Gastroesophageal sphincter (tissue), 3 donors: ENCODE measurements around the gene SGPP1.

Source experiments
- CTCF ChIP-seq, 4 experiments: fragments of 200-600 bp in 2 of 4; fragments of 450-650 bp in 2 of 4; sonication (generic) in 1 of 4; IDR thresholded peaks; one replicate each; pipeline ENCODE4 v1.5.1; 2017 to 2019; ENCODE audit warnings: antibody characterized with exemption in 4 of 4, mild to moderate bottlenecking in 2 of 4, moderate library complexity in 2 of 4
- POLR2A ChIP-seq, 2 donors: fragments of 450-650 bp; IDR thresholded peaks; one replicate each; pipeline ENCODE4 v1.6.1; 2017; ENCODE audit warnings: antibody characterized with exemption in 2 of 2, mild to moderate bottlenecking in 2 of 2, moderate library complexity in 1 of 2

GRCh38 chr14:63709589-63709988, 18.3 kb downstream of the SGPP1 start:
- TF ChIP-seq CTCF (IDR thresholded peaks at IDR 0.05) (no peak), POLR2A (IDR thresholded peaks at IDR 0.05) (no peak)
